ENCODE measurements around the gene NUTM2B.
"Not testable (repeated sequence)": the region's sequence is repeated elsewhere in the genome, so short reads cannot be mapped to it uniquely, and the experiment has no call there.

The NUTM2B gene, protein sequence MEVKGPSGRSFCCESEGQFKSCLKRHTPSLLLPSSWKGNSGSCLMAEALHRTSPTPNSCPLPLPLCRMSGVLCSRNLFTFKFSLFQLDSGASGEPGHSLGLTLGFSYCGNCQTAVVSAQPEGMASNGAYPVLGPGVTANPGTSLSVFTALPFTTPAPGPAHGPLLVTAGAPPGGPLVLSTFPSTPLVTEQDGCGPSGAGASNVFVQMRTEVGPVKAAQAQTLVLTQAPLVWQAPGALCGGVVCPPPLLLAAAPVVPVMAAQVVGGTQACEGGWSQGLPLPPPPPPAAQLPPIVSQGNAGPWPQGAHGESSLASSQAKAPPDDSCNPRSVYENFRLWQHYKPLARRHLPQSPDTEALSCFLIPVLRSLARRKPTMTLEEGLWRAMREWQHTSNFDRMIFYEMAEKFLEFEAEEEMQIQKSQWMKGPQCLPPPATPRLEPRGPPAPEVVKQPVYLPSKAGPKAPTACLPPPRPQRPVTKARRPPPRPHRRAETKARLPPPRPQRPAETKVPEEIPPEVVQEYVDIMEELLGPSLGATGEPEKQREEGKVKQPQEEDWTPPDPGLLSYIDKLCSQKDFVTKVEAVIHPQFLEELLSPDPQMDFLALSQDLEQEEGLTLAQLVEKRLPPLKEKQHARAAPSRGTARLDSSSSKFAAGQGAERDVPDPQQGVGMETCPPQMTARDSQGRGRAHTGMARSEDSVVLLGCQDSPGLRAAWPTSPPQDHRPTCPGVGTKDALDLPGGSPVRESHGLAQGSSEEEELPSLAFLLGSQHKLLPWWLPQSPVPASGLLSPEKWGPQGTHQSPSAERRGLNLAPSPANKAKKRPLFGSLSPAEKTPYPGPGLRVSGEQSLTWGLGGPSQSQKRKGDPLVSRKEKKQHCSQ

DNA sequence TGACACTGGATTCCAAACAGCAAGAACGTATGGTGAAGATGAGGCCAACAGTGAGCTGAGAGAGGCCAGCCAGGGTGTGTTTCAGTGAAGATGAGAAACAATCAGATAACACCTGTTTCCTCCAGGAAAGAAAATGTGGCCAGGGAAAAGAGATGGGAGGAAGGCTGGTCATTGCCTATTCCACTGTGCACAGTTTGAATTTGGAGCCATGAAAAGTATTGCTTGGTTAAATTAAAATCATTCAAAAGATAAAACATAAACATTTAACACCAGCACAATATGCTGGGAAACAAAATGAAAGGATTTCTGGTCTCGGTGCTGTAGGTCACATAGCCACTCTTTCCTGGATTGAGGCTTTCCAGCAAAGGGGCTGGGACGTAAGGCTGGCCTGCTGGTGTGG lies at the start of gene NUTM2B:
Gene NUTM2B (plus strand): TSS at position 301 of the 400 bp plus-strand sequence. CDS start 383 bp downstream, outside the sequence.
- DNase-seq: not testable (repeated sequence)

DNA sequence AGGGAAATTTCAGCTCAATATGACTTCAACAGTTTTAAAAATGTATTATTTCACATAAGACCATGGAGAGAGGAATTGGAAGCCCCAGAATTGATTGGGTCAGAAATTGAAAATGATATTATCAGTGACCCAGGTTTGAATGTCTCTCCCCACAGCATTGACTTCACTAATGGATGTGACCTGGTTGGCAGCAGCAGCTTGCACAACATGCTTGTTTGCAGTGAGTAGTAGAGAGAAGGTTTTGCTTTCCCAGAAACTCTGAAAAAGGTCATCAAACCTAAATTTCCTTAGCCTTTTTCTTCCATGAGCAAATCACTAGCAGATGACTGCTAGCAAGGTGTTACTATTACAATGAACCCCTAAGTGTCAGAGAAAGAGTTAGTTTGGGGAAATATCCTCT lies 39.7 kb upstream of the NUTM2B start:
- DNase-seq: not testable (repeated sequence)

DNA sequence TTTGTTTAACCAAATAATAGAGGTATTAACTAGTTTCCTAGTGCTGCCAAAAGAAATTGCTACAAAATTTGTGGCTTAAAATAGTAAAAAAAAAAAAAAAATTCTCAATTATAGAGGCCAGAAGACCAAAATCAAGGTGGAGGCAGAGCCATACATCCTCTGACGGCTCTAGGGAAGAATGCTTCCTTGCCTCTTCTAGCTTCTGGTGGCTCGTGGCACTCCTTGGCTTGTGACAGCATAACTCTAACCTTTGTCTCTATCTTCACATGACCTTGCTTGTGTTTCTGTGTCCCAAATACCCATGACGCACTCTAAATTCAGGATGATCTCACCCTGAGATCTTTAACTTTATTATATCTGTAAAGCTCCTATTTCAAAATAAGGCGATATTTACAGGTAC lies 38.3 kb upstream of the NUTM2B start:
- DNase-seq: not testable (repeated sequence)

DNA sequence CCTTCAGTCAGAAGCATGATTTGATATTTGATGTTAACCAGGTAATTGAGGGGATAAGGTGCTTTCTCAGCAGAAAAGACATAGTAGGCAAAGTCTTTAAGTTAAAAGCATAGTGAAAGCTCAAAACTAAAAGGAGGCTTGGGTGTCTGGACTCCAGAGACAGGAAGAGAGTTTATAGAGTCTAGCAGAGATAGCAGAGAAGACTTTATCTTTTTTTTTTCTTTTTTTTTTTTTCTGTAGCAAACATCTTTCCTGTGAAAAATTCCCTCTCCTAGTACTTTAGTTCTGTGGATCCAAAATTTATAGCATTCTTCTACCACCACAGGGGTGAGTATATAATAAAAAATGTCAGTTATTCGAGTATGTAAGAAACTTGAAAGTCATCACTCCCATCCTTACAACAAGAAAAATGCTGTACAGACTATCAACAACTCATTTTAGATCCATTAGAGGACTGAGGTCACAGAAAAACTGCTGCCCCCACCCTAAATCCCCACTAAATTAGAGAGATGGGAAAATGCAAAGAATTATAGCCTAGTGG lies 33.7 kb upstream of the NUTM2B start:
- DNase-seq: not testable (repeated sequence)

DNA sequence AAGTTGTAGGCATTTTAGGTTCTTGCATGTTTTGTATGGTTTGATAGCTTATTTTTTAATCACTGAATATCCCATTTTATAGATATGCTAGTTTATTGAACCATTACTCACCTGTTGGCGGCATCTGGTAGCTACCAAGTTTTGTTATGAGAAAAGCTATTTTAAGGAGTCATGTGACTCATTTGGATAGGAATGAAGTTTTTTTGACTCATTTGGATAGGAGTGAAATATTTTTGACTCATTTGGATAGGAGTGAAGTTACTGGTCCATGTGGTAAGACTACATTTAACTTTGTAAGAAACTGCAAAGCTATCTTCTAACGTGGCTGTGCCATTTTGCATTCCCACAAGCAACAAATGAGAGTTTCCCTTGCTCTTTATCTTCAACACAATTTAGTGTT lies 28.1 kb upstream of the NUTM2B start:
- DNase-seq: not testable (repeated sequence)

DNA sequence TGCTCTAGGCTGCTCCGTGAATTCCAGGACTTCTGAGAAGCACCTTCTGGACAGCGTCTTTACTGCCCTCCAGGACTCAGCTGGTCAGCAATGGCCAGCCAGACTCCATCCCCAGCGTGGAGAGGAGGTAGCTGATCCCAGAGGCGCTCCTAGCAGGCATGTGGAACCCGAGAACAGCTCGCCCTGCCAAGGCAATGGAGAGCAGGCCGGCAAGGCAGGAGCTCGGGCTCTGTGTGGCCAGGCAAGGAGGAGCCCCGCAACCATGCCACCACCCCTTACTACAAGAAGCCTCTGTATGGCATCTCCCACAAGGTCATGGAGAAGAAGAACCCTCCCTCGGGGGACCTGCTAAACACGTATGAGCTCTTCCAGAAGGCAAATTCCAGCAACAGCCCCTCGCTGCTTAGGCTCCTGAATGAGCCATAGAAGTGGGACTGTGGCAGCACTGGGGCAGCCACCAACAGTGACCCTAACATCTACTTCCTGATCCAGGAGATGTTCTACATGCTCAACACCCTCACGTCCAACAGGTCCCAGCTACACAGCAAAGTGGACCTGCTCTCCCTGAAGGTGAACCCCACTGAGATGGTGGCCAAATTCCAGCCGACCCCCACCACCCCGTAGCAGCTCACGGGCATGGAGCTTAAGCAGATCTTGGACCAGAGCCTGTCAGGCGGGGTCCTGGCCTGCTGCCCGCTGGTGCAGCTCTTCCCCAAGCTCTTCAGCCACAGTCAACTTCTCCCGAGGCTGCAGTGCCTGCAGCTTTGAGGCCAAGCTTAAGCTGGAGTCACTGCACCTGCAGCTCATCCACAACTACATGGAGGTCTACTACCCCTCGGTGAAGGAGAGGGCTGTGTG lies 19.8 kb upstream of the NUTM2B start:
- DNase-seq: not testable (repeated sequence)

DNA sequence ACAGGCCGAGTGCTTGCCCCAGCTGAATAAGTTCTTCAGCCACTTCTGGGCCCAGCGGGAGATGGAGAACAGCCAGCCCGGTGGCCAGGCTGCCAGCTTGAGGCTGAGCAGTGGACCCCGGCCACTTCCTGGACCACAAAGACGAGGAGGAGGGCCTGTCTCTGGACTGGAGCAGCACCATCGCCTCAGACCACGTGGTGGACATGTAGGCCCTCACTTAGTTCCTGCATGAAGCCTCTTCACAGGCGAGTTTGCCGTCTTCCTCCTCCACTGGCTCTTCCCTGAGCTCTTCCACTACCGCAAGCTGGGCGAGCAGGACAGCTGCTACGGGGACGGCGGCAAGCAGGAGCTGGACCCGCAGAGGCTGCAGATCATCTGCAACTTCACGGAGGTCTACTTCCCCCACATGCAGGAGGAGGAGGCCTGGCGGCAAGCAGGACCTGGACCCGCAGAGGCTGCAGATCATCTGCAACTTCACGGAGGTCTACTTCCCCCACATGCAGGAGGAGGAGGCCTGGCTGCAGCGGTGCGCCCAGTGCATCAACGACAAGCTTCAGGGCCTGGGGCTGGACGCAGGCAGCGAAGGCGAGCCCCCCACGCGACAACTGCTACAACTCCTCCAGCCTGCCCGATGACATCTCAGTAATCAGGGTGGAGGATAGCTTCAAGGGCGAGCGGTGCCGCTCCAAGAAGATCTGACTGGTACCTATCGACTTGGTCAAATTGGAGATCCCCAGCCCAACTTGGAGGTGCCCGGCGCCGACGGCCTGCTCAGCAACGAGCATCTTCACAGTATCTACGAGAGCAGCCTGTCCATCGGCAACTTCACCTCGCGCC lies 18.9 kb upstream of the NUTM2B start:
- DNase-seq: not testable (repeated sequence)

DNA sequence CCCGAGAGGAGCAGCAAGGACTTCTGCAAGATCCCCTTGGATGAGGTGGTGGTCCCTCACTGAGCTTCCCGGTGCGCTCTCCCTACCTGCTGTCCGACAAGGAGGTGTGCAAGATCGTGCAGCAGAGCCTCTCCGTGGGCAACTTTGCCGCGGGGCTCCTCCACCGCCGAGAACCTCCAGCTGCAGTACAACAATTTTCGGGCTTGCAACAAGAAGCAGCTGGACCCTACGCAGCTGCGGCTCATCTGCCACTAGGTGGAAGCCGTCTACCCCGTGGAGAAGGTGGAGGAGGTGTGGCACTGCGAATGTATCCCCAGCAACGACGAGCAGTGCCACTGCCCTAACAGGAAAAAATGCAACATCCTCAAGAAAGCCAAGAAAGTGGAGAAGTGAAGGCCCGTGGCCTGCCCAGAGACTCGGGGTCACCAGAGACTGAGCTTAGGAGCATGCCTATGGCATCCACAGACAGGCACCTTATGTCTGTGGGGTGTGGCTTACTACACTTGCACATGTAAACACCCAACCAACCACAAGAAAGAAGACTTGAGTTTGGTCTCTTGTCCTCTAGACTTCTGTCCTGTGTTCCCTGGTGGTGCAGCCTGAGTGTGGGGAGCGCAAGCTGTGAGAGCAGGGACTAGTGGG lies 17.9 kb upstream of the NUTM2B start:
- not testable (repeated sequence) for DNase-seq

DNA sequence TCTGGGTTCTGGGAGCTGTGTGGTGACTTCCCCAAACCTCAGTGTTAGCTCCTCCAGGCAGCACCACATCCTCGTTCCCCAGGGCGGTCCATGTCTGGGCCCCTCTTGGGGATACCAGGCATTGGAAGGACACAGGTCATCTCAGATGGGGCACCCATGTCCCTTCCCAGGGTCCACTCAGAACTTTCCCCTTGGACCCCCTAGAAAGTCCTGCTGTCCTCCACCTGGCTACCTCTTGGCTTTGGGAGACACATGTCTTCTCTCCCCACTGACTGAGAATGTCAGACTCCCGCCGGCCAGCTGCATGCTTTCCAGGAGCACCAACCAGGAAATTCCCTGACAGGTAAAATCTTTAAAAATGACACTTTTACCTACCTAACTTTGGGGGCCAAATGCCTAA lies 16.4 kb upstream of the NUTM2B start:
- not testable (repeated sequence) for DNase-seq

DNA sequence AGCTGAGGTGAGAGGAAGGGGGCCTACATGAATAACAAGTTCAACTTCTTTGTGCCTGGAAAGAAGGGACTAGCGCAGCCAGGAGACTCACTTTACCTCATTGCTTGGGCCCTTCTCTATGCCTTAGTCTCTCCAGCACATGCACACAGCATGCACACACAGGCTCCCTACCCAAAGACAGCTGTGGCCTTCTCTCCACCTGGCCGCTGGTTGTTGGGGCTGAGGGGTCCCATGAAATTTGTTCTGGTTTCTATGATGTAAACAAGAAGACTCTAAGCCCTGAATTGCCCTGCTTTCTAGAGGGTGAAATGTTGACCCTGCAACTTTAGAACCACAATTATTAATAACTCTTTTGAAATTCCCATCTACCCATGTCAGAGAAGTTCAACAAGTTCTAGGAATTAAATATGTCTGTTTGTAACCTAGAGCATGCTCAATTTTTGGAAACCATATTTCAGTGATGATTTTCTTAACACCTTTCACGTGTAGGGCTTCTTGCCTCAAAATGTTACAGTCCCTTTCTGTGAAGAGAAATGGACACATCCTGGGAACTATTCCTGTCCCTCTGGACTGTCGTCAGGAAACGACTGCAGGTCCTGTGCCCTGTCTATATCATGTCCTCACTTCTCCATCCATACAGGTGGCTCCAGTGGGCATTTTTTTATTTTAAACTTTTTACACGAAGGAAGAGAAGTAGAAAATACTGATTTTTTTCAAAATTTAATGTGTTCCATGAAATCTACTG lies 15.4 kb upstream of the NUTM2B start:
- not testable (repeated sequence) for DNase-seq

DNA sequence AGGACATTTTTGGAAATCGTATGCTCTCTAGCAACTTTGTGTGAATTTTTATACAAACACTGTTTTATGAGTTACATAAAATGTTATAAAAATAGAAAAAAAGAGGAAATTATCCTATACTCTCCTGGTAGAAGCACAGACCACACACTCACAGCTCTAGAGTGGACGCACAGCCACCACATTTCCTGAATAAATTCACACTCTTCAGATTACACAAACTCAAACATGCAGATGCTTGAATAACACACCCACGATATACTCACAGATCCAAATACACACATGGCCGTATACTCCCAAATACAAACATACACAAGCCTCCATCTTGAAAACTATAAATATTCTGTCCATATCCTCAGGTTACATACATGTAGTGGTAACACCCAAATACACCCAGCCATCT lies 14.2 kb upstream of the NUTM2B start:
- not testable (repeated sequence) for DNase-seq

DNA sequence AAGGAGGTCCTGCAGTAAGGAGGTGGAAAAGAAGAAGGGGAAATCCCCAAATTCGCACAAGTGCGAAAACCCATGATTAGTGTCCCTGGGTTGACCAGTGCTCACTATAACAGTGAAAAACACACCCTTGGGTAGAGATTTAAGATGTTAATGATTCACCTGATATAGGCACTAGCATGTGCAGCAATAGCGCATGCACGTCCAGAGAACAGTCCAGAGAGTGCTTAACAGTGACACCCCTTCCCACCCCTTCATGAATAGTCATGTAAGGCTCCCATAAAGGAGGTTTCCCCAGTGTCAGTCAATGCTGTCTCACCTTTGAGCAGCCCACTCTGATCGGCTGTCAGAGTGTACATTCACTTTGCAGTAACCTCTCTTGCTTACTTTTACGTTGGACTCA lies 6.4 kb upstream of the NUTM2B start:
- DNase-seq: not testable (repeated sequence)

DNA sequence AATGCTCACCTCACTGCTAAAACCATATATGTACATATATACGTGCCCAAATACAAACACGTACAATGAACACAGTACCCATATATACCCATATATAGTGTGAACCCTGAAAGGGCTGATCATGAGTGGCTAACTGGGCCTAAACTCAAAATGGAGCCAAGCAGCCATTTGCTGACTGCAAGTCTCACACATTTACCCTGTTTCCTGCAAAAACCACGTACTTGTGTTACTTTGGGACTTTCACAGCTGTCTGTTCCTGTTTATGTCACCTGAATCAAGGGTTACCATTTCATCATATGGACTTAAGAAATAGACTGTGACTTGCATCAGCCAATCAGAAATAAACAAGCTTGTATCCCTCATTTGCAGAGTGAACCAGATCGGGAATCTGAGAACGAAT lies 5.9 kb upstream of the NUTM2B start:
- not testable (repeated sequence) for DNase-seq

DNA sequence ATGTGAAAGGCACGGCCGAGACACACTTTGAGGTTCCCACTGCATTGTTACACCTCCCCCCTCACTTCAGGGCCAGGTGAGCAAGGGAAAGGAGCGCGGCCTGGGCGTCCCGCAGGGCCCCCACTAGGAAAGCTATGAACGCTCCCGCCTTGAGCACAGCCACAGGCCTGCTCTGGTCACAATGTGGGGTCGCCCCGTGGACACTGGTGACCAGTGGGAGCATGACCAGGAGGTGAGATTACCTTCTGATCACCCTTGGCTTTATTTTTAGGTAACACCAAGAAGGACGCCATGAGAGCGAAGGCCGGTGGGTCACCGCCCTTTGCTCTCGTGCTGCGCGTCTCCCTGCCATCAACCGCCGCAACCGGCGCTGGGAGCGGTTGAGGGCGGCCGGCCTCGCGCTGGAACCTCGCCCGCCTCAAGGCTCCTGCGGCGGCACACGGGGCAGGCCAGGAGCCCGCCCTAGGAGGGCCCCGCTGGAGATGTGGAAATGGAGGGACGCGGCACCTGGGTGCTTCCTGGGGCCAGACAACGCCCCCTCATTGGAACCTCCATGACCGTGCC lies 2.6 kb upstream of the NUTM2B start:
- not testable (repeated sequence) for DNase-seq

DNA sequence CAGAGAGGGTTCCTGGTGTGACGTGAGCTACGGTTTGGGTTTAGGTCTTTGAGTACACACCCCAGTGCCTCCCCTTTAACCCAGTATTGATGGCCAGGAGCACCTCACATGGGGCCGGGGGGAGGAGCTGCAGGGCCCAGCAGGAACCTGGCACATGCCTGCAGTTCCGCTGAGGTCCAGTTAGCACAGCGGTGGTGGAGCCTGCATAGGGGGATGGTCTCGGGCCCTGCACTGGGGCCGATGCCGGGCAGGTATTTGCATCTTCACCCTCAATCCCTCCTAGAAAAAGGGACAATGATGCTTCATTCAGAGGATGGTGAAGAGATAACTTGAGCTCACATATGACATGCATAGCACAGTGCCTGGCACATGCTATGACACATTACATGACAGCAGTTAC lies 4.0 kb downstream of the NUTM2B start:
- not testable (repeated sequence) for DNase-seq

DNA sequence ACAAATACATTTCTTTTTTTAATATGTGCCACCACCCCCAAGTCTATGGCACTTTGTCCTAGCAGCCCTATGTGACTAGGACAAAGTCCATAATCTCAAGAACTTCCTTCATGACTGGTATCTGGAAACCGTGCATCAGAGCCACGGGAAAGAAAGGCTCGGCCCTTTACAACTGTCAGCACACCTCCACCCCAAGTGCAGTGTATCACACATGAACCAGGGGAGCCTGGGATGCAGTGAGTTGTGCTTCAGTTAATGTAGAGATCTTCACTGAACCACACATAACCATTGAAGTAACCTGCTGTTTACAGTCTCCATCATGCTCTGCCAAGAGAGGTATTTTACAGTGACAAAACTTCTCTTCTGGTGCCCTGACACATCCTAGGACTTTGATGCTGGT lies 11.9 kb downstream of the NUTM2B start:
- DNase-seq: not testable (repeated sequence)

DNA sequence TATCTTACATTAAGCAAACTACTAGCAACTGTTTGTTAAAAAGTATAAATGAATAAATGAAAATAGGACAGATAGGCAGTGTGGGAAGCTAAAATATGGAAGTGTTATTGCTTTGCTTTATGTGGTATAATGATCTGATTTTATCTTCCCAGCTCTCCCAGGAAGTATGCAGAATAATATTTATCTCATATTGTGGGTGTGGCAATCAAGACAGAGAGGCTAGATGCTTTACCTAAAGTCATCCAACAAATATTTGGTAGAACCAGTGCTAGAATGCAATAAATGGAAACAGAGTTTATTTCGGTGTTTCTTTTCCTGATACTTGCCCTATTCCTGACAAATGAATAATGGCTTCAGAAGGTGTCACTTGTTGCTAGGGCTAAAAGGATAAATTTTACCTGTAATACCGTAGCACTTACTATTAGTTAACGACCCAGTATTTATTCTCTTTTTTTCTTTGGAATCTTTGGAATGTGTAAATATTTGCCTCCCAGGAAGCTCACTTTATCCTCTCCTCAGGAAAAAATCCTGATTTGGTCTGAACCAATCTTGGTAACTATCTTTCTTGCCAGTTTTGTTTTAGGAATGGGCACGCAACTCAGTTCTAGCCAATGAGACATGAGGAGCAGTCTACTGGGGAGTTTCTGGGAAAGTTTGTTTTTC lies 14.0 kb downstream of the NUTM2B start:
- not testable (repeated sequence) for DNase-seq

DNA sequence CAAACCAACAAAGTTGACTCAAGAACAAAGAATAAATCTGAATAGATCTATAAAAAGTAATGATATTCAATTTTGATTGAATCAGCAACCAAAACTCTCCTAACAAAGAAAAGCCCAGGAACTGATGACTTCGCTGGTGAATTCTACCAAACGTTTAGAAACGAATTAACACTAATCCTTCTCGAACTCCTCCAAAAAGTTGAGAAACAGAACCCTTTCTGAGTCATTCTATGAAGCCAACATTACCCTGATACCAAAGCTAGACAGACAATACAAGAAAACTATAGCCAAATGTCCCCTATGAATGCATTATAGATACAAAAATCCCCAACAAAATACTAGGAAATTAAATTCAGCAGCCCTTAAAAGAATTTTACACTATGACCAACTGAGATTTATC lies 17.0 kb downstream of the NUTM2B start:
- DNase-seq: not testable (repeated sequence)

DNA sequence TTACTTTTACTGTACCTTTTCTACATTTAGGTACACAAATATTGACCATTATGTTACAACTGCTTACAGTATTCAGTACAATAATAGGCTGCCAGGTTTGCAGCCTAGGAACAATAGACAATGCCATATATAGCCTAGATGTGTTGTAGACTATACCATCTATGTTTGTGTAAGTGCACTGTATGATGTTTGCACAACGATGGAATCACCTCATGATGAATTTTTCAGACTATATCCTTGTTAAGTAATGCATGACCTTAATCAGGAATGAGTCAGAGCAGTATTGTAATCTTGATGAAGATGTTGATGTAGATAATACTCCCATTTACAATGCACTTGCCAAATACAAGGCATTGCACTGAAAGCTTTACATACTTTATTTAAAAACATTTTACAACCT lies 23.6 kb downstream of the NUTM2B start:
- not testable (repeated sequence) for DNase-seq
